ENCODE data around the gene PARVB. TPM values are rescaled to one million over a fixed set of nuclear protein-coding genes. Genes with fewer than 3 reads are reported as not detected.

The PARVB gene
- total and polyA plus RNA-seq, 2 donors (not counting 3 experiments of a cell fraction or from before 2014, with no cell fraction given): 155 to 162 TPM

DNA sequence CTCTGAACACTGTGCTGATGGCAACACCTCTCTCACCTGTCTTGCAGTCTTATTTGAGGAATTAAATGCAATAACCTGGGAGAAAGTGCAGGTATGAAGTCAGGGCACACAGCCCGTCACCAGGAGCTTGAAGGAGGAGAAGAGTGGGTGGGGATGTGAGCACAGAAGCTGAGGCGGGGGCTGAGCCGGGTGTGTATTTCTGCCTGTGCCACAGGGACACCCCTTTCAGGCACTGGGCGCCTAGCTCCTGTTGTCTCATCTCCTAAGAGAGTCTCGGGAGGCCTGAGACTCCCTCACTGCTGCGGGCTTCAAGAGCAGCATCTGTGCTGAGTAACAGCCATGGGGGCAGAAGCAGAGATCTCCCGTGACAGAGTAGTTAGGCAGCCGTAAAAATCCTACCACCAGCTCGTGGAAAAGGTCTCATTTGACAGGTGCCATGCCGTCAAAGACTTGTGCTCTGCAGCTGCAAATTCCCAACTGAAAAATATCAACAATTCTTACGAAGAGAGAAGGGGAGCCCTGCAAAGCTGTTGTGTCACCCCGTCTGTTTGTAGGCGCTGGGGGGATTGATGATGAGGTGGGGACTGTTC lies 26.8 kb downstream of the PARVB start:
- DNase-seq (ENCODE audit: low read depth, low spot score) (no peak), FAIRE-seq (no peak)
- dilution Hi-C loops (cut with MboI; ENCODE audit: extremely low pct_ligation_motif_present, low sequenced_read_pairs) (no loop called here), intact Hi-C loops (cut with micrococcal nuclease) (no loop called here)
- Histone ChIP-seq H3K9ac (replicated peaks; ENCODE audit: extremely low read depth, insufficient read depth, low read length) (no peak overlapping the region), H3K9me3 (replicated peaks; ENCODE audit: control insufficient read depth, insufficient read depth, low read length) (no peaks in the 10 kb centered on the region), H3K4me1 (ENCODE audit: control insufficient read depth, extremely low read depth, insufficient read depth, low read length) (peaks cover 25% of the 10 kb centered on the region), H3K27ac (ENCODE audit: insufficient read depth, low read depth, low read length) (peak overlapping the region; percentile 16), H3K36me3 (ENCODE audit: control insufficient read depth in 2 of 2, extremely low read depth in 1 of 2, insufficient read depth in 2 of 2, low read length in 2 of 2) (no peaks in the 10 kb centered on the region), H4K20me1 (replicated peaks; ENCODE audit: control insufficient read depth, extremely low read depth, insufficient read depth, low read length) (no peaks in the 10 kb centered on the region), H3K27me3 (ENCODE audit: control insufficient read depth in 2 of 2, insufficient read depth in 2 of 2, low read length in 2 of 2) (no peaks in the 10 kb centered on the region), H3K4me2 (ENCODE audit: insufficient read depth, low read length) (no peak overlapping the region), H3K79me2 (ENCODE audit: control insufficient read depth, insufficient read depth, low read length) (peaks cover 87% of the 10 kb centered on the region), H2AFZ (ENCODE audit: low read depth, low read length) (no peak overlapping the region), H3K4me3 (replicated peaks in 1 of 3; ENCODE audit: insufficient read depth in 1 of 3, low read depth in 1 of 3, low read length in 3 of 3) (no peak overlapping the region), H3K9me1 (replicated peaks; ENCODE audit: control insufficient read depth, extremely low read depth, insufficient read depth, low read length) (no peaks in the 10 kb centered on the region)
- POLR2A ChIA-PET: no interaction called here
- TF ChIP-seq FOS (IDR thresholded peaks at IDR 0.05; ENCODE audit: borderline replicate concordance, insufficient read depth, low read length) (no peak), POLR2A (IDR thresholded peaks at IDR 0.05; ENCODE audit: low read depth, low read length) (no peak), EZH2 (IDR thresholded peaks at IDR 0.05; ENCODE audit: borderline replicate concordance, low read depth, low read length, severe bottlenecking) (no peak), JUN (IDR thresholded peaks at IDR 0.05; ENCODE audit: borderline replicate concordance, insufficient read depth, insufficient read length, low read depth) (no peak), GATA2 (IDR thresholded peaks at IDR 0.05; ENCODE audit: insufficient read depth, insufficient read length, low read depth, low read length) (no peak)
- TF ChIP-seq, protein P1, sequence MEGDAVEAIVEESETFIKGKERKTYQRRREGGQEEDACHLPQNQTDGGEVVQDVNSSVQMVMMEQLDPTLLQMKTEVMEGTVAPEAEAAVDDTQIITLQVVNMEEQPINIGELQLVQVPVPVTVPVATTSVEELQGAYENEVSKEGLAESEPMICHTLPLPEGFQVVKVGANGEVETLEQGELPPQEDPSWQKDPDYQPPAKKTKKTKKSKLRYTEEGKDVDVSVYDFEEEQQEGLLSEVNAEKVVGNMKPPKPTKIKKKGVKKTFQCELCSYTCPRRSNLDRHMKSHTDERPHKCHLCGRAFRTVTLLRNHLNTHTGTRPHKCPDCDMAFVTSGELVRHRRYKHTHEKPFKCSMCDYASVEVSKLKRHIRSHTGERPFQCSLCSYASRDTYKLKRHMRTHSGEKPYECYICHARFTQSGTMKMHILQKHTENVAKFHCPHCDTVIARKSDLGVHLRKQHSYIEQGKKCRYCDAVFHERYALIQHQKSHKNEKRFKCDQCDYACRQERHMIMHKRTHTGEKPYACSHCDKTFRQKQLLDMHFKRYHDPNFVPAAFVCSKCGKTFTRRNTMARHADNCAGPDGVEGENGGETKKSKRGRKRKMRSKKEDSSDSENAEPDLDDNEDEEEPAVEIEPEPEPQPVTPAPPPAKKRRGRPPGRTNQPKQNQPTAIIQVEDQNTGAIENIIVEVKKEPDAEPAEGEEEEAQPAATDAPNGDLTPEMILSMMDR (IDR thresholded peaks at IDR 0.05; ENCODE audit: extremely low read depth in 1 of 2, insufficient read depth in 1 of 2, low read depth in 1 of 2, low read length in 2 of 2): no peak
- TF ChIP-seq, protein P2, sequence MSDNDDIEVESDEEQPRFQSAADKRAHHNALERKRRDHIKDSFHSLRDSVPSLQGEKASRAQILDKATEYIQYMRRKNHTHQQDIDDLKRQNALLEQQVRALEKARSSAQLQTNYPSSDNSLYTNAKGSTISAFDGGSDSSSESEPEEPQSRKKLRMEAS (IDR thresholded peaks at IDR 0.05; ENCODE audit: insufficient read depth, insufficient read length): no peak
- no TSS peak for BruUV-seq (replicated peaks)
- CTCF ChIA-PET: interaction anchor here (0.8 to 1.4 kb wide), 3 partner anchors 19 to 58 kb away, joined by 3 to 9 read pairs (median 4); no protein-coding TSS in a partner anchor

All from endothelial cell of umbilical vein (primary cell).